GM10266 (cell line): ENCODE results near the gene LLGL2.

Experiments used
- DNase-seq: peaks from one replicate; pipeline ENCODE4 v3.0.0; 2012; ENCODE audit errors: extremely low spot score
- CTCF ChIP-seq: IDR thresholded peaks from 2 replicates; pipeline ENCODE4 v1.5.1; 2012; ENCODE audit warnings: mild to moderate bottlenecking, low read depth; ENCODE audit not compliant: control insufficient read depth, insufficient read depth; ENCODE audit errors: missing control alignments

LLGL2 gene

GRCh38 chr17:75557852-75558665 lies 32.6 kb downstream of the LLGL2 start:
- TF ChIP-seq CTCF, result no peak
- no peak for DNase-seq

GRCh38 chr17:75558666-75559530 lies 33.4 kb downstream of the LLGL2 start:
- no peak for DNase-seq
- no peak for TF ChIP-seq CTCF

- TF ChIP-seq CTCF, result no peak
- no peak for DNase-seq
Observed at GRCh38 chr17:75559958-75560533, 34.5 kb downstream of the LLGL2 start.

GRCh38 chr17:75561927-75562603 lies 36.6 kb downstream of the LLGL2 start:
- no peak for TF ChIP-seq CTCF
- no peak for DNase-seq

GRCh38 chr17:75563063-75563758 lies 37.7 kb downstream of the LLGL2 start:
- DNase-seq, result no peak
- no peak for TF ChIP-seq CTCF

GRCh38 chr17:75564195-75564594 lies 38.7 kb downstream of the LLGL2 start:
- TF ChIP-seq CTCF, result no peak
- DNase-seq, result no peak
